Esophagus muscularis mucosa (tissue), 3 donors: ENCODE results near the gene CHST12.

Experiments
- POLR2A ChIP-seq: fragments of 450-650 bp; IDR thresholded peaks from one replicate; pipeline ENCODE4 v1.6.1; 2017; ENCODE audit warnings: antibody characterized with exemption, moderate library complexity, mild to moderate bottlenecking, low read depth
- TF ChIP-seq, protein P1 (sequence below), 3 experiments: fragments of 200-600 bp in 2 of 3; fragments of 450-650 bp in 1 of 3; sonication (generic) in 2 of 3; IDR thresholded peaks; one replicate each; pipeline ENCODE4 v1.5.1; 2017 to 2019; ENCODE audit warnings: antibody characterized with exemption in 3 of 3, mild to moderate bottlenecking in 2 of 3, moderate library complexity in 1 of 3

DNA sequence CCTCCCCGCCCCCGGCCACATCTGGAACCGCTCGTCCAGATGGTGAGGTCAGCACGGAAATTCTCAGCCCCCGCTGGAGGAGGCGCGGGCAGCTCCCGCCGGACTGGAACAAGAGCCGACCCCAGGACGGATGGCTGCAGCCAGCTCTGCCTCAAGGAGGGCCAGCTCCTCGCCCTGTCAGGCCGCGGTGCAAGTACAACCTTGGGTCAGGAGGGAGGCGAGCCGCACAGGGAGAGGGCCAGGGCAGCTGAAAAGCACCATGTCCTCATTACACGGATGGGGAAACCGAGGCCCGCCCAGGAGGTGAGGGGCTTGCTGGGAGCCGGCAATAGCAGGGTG, 76.6 kb downstream of the CHST12 start:
- no peak for TF ChIP-seq POLR2A
- TF ChIP-seq, protein P1, sequence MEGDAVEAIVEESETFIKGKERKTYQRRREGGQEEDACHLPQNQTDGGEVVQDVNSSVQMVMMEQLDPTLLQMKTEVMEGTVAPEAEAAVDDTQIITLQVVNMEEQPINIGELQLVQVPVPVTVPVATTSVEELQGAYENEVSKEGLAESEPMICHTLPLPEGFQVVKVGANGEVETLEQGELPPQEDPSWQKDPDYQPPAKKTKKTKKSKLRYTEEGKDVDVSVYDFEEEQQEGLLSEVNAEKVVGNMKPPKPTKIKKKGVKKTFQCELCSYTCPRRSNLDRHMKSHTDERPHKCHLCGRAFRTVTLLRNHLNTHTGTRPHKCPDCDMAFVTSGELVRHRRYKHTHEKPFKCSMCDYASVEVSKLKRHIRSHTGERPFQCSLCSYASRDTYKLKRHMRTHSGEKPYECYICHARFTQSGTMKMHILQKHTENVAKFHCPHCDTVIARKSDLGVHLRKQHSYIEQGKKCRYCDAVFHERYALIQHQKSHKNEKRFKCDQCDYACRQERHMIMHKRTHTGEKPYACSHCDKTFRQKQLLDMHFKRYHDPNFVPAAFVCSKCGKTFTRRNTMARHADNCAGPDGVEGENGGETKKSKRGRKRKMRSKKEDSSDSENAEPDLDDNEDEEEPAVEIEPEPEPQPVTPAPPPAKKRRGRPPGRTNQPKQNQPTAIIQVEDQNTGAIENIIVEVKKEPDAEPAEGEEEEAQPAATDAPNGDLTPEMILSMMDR (IDR thresholded peaks at IDR 0.05), result no peak
